ENCODE measurements around the gene C19orf25.

GRCh38 chr19:1457892-1458291 lies 21.1 kb downstream of the C19orf25 start:
- TF ChIP-seq BACH2 (CRISPR knock-in tag; IDR thresholded peaks at IDR 0.05; ENCODE audit: borderline replicate concordance) (no peak), OSR1 (CRISPR knock-in tag; IDR thresholded peaks at IDR 0.05) (no peak), CSRNP3 (CRISPR knock-in tag; IDR thresholded peaks at IDR 0.05) (no peak), PATZ1 (CRISPR knock-in tag; IDR thresholded peaks at IDR 0.05; ENCODE audit: borderline replicate concordance) (no peak), ZNF565 (CRISPR knock-in tag; conservative IDR thresholded peaks at IDR 0.05; ENCODE audit: low read depth) (no peak), CSDC2 (CRISPR knock-in tag; IDR thresholded peaks at IDR 0.05) (no peak), SNAI2 (CRISPR knock-in tag; IDR thresholded peaks at IDR 0.05) (no peak), ISL1 (CRISPR knock-in tag; IDR thresholded peaks at IDR 0.05) (no peak), POU6F1 (CRISPR knock-in tag; IDR thresholded peaks at IDR 0.05; ENCODE audit: borderline replicate concordance, low read depth) (no peak), TCF4 (CRISPR knock-in tag; IDR thresholded peaks at IDR 0.05; ENCODE audit: borderline replicate concordance) (no peak), ZFP30 (CRISPR knock-in tag; IDR thresholded peaks at IDR 0.05) (no peak), PPARA (CRISPR knock-in tag; IDR thresholded peaks at IDR 0.05; ENCODE audit: borderline replicate concordance) (no peak), ZNF70 (CRISPR knock-in tag; IDR thresholded peaks at IDR 0.05) (no peak), GLIS3 (CRISPR knock-in tag; IDR thresholded peaks at IDR 0.05) (no peak)

All from SK-N-SH treated with all-trans-retinoic acid at 6 μM for 48 hours (cell line).